ENCODE data around the gene NAXD.
A peak's percentile ranks its signal among the peaks of the same experiment; 100 is the strongest.

DNA sequence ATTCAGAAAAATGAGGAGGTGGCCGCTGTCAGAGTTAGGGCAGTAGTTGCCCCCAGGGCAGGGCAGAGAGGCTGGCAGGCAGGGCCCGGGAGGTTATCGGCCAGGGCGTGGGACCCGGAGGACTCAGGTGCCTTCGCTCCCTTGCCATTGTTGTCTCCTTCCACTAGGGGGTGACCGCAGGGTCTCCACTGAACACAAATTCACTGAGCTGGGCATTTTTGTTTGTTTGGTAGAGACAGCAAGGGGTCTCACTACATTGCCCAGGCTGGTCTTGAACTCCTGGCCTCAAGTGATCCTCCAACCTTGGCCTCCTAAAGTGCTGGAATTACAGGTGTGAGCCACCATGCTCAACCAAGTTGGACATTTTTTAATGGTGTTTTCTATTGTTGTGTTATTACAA is 65.5 kb downstream of the NAXD start:
- TF ChIP-seq, protein P1, sequence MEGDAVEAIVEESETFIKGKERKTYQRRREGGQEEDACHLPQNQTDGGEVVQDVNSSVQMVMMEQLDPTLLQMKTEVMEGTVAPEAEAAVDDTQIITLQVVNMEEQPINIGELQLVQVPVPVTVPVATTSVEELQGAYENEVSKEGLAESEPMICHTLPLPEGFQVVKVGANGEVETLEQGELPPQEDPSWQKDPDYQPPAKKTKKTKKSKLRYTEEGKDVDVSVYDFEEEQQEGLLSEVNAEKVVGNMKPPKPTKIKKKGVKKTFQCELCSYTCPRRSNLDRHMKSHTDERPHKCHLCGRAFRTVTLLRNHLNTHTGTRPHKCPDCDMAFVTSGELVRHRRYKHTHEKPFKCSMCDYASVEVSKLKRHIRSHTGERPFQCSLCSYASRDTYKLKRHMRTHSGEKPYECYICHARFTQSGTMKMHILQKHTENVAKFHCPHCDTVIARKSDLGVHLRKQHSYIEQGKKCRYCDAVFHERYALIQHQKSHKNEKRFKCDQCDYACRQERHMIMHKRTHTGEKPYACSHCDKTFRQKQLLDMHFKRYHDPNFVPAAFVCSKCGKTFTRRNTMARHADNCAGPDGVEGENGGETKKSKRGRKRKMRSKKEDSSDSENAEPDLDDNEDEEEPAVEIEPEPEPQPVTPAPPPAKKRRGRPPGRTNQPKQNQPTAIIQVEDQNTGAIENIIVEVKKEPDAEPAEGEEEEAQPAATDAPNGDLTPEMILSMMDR (IDR thresholded peaks at IDR 0.05): peak in 4 of 6 experiments; percentile 8 to 29 (median 16)
- TF ChIP-seq POLR2A (IDR thresholded peaks at IDR 0.05): no peak
- TF ChIP-seq EP300 (IDR thresholded peaks at IDR 0.05): no peak
- TF ChIP-seq POLR2AphosphoS5 (IDR thresholded peaks at IDR 0.05): no peak

Data from upper lobe of left lung (tissue), 4 donors.